Kidney capillary endothelial cell (primary cell): ENCODE results near the gene LYPD4.

Experiments used
- DNase-seq: peaks from one replicate; pipeline ENCODE4 v3.0.0-alpha.2; 2018; ENCODE audit warnings: low spot score

The LYPD4 gene

DNA sequence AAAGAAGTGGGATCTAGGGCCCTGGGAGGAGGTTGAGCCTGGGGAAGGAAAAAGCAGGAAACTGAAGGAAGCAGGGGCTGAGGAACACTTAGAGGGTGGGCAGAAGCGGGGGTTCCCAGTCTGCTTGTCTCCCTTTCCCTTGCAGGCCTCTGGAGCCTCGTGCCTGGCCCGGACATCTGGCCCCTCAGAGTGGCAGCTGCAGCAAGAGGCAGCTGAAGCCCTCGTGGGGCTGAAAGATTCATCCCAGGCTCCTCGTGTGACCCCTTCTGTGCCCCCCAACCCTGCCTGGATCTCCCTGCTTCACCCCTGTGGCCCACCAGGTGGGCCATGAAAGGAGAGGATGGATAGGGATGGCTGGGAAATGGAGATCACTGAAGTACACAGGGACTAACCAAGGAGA lies 5.9 kb upstream of the LYPD4 start:
- DNase-seq = no peak

- DNase-seq = no peak
Observed at GRCh38 chr19:41849067-41849466, 4.6 kb upstream of the LYPD4 start.

- DNase-seq = no peak
Observed at GRCh38 chr19:41848666-41849065, 4.2 kb upstream of the LYPD4 start.

DNA sequence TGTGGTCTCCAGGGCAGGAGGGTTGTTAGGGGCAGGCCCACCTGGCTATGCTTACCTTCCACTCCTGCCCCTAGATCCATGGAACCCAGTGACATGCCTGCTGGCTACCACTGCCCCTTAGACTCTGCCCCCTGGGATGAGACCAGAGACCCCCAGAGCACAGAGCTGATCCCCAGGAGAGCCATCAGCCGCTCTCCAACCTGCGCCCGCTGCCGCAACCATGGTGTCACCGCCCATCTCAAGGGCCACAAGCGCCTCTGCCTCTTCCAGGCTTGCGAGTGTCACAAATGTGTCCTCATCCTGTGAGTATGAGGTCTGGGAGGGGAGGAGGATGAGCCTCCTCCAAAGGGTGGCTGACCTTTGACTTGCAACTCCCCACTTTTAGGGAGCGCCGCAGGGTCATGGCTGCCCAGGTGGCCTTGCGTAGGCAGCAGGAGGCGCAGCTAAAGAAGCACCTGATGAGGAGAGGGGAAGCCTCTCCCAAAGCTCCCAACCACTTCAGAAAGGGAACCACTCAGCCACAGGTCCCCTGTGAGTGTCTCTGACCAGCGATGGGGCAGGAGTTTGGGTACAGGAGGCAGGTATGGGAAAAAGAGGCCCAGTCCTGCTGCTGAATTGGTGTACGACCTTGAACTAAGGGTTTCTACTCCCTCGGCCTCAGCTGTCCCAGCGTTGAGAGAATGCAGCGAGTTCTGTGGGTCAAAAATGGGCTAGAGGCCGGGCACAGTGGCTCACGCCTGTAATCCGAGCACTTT lies 3.0 kb upstream of the LYPD4 start:
- DNase-seq = no peak

DNA sequence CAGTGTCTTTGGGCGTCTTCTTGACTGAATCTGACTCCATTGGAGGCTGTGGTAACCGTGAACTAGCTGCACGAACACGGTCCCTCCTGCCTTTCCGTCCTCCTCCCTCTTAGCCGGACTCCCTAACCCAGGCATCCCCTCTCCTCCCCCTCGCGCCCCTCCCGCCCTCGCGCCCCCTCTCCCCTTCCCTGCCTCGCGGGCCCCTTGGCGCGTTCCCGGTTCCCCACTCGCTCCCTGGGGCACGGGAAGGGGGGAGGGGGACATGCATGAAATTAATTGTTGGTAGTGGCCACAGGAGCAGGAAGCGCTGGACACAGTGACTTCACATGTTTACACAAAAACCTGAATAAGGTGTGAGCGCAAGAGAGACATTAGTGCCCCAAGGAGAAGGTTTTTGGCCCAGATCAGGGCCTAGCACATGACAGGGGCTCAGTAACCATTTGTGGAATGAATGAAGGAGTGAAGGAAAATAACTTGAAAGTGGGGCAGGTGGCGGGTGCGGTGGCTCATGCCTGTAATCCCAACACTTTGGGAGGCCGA lies 638 bp upstream of the LYPD4 start:
- no peak for DNase-seq

DNA sequence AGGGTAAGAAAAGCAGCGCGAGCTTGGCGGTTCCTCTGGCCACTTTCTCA lies 343 bp upstream of the LYPD4 start, which contains the start of gene DMRTC2:
Gene DMRTC2 (plus strand): TSS at position 42 of the 50 bp plus-strand sequence. CDS start 2,387 bp downstream, outside the sequence.
- DNase-seq = no peak

DNA sequence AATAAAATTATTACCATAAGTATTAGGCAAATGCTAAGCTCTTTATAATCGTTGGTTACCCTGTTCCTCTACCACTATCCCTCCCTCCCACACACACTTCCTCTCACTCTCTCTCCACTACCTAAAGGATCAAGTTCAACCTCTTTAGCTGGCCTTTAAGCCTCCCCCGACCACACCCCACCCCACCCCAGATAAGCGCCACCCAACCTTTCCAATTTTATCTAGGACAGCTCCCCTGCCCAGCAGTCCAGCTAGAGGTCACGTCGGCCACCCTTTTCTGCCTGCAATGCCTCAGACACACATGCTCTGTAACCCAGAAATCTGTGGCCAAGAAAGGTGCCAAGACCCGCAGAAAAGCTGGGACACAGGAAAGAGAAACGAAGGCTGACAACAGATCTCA lies 1.1 kb downstream of the LYPD4 start:
- DNase-seq = no peak

DNA sequence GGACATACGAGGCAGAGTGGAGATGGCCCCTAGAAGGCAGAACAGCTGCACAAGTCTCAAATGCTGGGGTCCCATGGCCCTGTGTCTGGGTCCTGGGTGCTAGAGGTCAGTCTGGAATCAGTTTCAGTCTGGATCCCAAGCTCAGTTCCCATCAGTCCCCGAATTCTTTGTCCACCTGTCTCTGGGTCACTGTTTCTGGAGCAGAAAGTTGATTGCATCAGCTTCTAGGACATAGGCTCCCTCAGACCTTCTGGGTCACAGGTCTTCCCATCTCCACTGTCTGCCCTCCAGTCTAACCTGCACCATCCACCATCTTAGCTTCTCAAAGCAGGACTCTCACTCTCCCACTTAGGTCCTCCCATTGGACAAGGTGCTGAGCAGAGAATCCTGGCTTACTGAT lies 5.3 kb downstream of the LYPD4 start:
- DNase-seq = no peak

- DNase-seq = no peak
Observed at GRCh38 chr19:41837981-41838708, 6.3 kb downstream of the LYPD4 start.

GRCh38 chr19:41821003-41821735 lies 23.3 kb downstream of the LYPD4 start:
- DNase-seq = peak; percentile 40

GRCh38 chr19:41816761-41817160 lies 27.7 kb downstream of the LYPD4 start:
- no peak for DNase-seq

DNA sequence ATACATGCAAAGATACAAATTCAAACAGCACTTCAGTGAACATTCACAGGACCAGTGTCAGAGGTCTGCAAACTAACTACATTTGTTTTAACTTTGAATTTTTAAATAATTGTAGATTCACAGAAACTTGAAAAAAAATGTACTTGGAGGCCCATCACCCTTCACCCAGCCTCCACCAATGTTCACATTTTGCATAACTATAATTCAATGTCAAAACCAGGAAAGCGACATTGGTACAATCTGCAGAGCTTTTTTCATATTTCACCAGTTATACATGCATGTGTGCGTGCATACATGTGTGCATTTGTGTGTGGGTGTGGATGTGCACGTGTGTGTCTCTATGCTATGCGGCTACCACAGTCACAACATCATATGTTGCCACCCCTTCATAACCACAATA lies 29.2 kb downstream of the LYPD4 start:
- no peak for DNase-seq

DNA sequence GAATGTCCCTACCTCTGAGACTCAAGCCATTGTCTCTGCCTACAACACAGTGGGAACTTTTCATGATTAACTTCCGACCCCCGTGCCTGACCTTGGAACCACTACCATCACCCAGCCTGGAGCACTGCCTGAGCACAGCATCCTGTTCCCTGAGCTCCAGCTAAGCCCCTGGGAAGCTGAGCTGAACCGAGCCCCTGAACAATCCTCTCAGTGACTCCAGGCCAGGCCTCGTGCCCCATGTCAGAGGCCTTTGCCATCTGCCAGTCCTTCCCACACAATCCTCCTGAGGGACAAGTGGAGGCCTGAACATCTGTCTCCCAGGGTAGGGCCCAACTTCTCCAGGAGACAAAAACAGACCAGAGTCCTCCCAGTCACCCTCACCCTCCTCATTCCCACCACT lies 30.6 kb downstream of the LYPD4 start:
- DNase-seq = no peak

GRCh38 chr19:41811981-41812380 lies 32.5 kb downstream of the LYPD4 start:
- DNase-seq = no peak

DNA sequence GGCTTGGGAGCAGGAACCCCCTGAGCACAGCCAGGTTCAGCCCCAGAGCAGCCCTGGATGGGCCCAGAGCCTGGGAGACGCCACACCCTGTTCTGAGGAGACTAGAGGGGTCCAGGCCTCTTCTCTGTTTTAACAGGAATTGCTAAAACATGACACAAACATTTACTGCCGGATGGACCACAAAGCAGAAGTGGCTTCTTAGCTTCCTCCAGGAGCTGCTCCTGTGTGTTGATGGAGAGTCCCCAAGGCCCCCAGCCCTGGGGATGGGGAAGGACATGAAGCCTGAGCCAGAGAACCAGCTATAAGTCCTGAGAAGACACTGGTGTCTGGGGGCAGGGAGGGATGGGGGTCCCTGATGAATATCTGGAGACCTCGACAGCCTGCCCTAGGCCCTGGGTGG lies 33.4 kb downstream of the LYPD4 start:
- DNase-seq = no peak

DNA sequence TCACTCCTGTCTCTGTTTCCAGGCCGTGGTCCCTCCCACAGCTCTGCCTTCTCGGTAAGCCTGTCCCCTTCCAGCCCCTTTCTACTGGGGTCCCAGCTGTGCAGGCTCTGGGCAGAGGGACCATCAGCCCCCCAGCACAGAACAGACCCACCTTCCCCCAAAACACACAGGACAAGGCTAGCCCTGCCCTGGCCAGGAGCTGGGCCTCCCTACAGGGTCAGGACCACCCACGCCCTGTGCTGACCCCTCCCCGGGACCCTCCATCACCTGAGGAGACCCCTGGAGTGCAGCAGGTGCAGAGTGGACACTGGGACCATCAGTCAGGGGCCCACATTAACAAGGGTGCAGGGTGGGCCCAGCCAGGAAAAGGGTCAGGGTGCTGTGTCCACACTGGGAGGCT lies 34.2 kb downstream of the LYPD4 start:
- DNase-seq = no peak

- no peak for DNase-seq
Observed at GRCh38 chr19:41808663-41809566, 35.6 kb downstream of the LYPD4 start.

DNA sequence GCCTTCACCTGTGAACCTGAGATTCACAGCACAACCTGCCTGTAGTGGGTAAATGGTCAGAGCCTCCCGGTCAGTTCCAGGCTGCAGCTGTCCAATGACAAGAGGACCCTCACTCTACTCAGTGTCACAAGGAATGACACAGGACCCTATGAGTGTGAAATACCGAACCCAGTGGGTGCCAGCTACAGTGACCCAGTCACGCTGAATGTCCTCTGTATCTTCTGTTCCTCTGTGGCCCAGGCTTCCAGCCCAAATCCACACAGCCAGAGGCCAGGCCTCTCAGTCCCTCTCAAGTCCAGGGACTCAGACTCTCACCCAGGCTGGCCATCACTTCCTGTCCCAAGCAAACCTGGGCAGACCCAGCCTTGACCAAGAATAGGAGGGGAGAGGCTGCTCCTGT lies 37.3 kb downstream of the LYPD4 start:
- DNase-seq = no peak

DNA sequence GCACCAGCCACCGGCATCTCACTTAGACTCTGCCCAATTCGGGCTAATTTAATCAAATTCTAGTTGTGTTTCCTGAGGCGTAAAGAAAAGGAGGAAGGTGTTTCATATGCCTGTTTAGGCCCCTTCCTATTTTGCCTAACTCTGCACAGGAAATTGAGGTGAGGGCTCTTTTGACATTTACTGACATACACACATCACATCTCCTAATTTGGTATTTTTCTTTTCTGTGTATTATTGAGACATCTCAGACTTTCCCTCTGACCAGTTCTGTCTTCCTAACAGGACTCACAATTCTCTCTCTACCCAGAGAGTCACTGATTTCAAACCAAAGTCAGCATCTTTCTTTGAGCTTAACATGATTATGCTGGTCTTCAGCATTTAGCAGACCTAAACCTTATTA lies 40.1 kb downstream of the LYPD4 start:
- no peak for DNase-seq

DNA sequence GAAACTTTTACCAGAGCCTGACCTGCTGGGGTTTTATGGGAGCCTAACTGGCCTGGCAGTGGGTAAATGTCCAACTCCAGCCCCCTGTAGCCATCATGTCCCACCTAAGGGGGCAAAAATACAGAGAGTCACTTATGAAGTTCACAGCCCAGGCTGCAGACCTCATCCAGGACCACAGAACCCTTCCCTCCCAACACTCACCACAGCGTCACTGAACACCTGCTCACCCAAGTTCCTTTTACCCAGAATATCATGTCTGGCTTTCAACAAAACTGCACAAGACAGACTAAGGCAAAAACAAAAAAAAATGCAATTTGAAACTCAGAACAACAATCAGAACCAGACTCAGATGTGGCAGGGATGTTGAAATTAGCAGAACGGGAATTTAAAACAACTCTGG lies 41.7 kb downstream of the LYPD4 start:
- DNase-seq = no peak

GRCh38 chr19:41801792-41802211 lies 42.7 kb downstream of the LYPD4 start:
- no peak for DNase-seq

DNA sequence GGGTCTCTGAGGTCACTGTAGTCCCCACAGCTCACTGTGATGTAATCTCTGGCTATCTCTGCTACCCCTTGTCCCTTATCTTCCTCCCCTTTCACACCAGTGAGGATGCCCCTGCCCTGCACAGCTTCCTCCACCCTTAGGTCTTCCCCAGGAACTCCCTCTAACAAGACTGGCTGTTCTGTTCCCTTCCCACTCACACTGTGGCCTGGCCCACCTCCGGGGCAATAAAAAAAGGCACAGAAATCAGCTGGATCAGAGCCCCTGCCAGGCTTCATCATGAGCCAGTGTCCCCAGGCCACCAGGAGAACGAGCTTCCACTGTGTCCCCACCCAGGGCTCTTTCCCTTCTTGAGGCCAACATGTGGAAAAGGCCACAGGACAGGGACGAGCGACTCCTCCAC lies 43.5 kb downstream of the LYPD4 start:
- no peak for DNase-seq
